Measurements from ENCODE around the gene USP22.

USP22 gene

GRCh38 chr17:21020622-21021021 is 22.2 kb downstream of the USP22 start:
- DNase-seq (ENCODE audit: low read depth in 2 of 2): no peak

DNA sequence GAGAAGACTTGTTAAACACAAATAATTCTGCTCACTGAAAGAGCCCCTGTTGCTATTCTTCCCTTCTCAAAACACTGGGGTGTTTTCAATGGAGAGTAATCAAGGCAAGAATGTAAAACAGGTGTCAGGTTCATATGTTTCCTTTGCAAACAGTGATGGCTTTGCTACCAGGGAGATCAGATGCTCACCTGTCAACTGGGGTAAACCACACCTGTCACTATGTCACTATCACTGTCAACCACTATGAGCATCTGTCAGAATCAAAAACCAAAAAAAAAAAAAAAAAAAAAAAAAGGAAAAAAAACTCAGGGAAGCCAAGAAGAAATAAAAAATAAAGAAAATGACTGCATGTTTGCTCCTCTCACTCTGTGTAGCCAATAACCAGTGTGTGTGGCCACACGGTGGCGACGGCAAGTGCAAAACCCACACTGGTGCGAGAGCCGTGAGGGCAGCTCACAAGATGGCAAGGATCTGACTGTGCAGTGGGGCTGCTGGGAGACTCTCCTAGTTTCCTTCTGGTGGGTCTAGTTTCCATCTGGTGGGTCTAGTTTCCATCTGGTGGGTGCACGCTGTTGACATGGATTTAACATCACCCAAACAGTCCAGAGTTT is 22.7 kb downstream of the USP22 start:
- no peak for DNase-seq (ENCODE audit: low read depth in 2 of 2)

- DNase-seq (ENCODE audit: low read depth in 2 of 2): no peak
Measured at GRCh38 chr17:21018894-21019293, 23.9 kb downstream of the USP22 start.

GRCh38 chr17:21017861-21018260 is 24.9 kb downstream of the USP22 start:
- DNase-seq (ENCODE audit: low read depth in 2 of 2): no peak

DNA sequence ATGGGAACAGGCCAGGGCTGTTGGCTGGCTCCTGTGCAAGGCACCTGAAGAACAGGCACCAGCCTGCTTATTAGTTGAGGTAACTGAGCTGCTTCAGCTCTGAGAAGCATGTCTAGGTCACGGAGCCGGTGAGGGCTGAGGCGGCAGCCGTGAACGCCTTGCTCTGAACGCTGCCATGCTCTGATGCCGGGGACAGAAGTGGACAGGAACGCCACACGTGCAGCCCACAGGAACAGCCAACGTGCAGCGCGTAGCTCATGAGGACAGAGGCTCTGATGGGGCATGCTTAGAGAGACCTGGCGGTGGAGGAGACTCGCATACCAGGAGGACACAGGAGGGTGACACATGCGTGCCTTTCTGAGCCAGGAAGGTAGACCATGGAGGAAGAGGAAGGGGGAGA is 25.6 kb downstream of the USP22 start:
- DNase-seq (ENCODE audit: low read depth in 2 of 2): no peak

GRCh38 chr17:21016826-21017225 is 26.0 kb downstream of the USP22 start:
- no peak for DNase-seq (ENCODE audit: low read depth in 2 of 2)

DNA sequence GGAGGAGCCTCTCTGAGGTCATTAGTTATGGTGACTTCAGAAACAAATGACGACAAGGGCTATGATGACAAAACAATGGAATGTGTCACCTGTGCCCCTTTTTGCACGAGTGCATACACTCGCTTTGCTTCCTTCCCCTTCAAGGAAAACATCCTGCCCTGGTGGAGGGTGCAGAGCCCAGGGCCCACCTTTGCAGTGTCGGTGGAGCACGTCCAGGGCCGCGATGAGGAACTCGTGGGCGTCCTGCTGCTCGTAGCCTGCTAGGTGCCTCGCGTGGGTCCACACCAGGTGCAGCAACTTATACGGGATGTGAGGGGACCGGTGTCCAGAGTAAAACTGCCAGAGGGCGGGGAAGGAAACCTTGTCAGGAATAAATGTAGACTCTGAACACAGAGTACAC is 27.2 kb downstream of the USP22 start:
- no peak for DNase-seq (ENCODE audit: low read depth in 2 of 2)

DNA sequence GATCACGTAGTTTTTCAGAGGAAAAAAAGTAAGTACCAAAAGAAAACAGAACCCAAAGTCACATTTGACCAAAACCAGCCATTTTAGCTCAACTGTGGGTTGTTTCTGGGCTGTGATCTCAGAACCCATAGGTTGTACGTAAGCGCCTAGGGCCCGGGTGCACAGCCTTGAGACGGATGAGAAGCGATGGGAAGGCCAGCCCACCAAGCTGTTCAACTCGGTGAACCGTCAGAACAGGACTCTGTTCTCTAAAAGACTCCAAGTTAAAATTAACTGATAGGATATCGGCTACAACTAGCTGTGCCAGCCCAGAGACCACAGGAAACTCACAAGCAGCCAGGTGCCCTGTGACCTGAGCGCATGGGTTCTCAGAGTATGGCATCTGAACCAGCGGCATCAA is 28.3 kb downstream of the USP22 start:
- DNase-seq (ENCODE audit: low read depth in 2 of 2): no peak

DNA sequence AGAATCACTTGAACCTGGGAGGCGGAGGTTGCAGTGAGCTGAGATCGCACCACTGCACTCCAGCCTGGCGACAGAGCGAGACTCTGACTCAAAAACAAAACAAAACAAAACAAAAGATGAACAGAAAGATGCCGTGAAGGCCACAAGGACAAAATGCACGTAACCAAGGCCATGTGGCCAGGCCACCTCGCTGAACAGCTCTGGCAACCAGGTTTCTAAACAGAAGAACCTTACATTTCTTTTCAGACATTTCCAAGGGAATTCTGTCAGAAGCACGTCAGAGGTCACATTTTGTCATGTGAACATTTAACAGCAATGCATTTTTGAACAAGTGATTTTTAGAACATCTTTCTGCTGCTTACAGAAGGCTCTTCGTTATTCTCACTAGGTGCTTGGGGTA is 28.8 kb downstream of the USP22 start:
- DNase-seq (ENCODE audit: low read depth in 2 of 2): no peak

GRCh38 chr17:21012736-21013135 is 30.1 kb downstream of the USP22 start:
- DNase-seq (ENCODE audit: low read depth in 2 of 2): no peak

DNA sequence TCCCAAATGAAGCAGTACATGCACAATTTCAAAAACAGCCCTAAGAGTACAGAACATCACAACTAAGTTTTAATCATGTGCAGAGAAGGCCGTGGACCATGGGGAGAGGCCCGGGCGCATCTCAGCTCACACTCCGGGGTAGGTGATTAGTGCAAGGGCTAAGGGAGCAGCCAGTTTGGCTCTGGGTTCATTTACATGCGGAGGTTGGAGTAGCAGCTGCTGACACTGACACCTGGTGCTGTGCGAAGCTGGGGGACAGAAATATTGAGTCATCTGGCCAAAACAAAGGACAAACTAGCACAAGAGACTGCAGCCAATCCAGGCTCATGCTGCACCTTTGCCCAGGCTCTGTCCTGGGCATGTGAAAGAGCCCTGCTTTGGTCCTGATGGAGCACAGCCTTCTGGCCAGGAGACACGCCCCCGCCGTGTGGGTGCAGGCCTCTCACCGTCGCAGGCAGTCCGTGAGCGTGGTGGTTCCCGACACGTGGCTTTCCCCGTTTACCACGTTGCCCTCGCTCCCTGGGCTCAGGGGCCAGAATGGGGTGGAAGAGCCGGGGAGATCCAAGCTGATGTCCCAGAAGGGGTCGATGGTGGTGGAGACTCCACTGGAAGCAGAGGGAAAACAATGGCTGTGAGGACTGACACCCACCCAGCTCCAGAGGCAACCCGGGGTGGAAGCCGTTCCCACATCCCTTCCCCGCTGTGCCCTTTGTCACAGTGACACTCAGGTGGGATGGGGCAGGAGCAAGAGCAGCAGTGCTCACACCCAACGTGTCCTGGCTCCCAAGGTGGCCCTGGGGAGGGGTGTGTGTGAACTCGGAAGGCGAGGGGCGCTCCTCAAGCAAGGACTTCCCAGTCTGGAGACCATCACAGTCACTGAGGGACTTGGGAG is 31.9 kb downstream of the USP22 start:
- DNase-seq (ENCODE audit: low read depth in 2 of 2): no peak

GRCh38 chr17:21008992-21009671 is 33.7 kb downstream of the USP22 start:
- DNase-seq (ENCODE audit: low read depth in 2 of 2): no peak

GRCh38 chr17:21008160-21008915 is 34.5 kb downstream of the USP22 start:
- no peak for DNase-seq (ENCODE audit: low read depth in 2 of 2)

- no peak for DNase-seq (ENCODE audit: low read depth in 2 of 2)
Measured at GRCh38 chr17:21007646-21008045, 35.2 kb downstream of the USP22 start.

GRCh38 chr17:21005803-21006202 is 37.0 kb downstream of the USP22 start:
- no peak for DNase-seq (ENCODE audit: low read depth in 2 of 2)

GRCh38 chr17:21005367-21005766 is 37.4 kb downstream of the USP22 start:
- no peak for DNase-seq (ENCODE audit: low read depth in 2 of 2)

DNA sequence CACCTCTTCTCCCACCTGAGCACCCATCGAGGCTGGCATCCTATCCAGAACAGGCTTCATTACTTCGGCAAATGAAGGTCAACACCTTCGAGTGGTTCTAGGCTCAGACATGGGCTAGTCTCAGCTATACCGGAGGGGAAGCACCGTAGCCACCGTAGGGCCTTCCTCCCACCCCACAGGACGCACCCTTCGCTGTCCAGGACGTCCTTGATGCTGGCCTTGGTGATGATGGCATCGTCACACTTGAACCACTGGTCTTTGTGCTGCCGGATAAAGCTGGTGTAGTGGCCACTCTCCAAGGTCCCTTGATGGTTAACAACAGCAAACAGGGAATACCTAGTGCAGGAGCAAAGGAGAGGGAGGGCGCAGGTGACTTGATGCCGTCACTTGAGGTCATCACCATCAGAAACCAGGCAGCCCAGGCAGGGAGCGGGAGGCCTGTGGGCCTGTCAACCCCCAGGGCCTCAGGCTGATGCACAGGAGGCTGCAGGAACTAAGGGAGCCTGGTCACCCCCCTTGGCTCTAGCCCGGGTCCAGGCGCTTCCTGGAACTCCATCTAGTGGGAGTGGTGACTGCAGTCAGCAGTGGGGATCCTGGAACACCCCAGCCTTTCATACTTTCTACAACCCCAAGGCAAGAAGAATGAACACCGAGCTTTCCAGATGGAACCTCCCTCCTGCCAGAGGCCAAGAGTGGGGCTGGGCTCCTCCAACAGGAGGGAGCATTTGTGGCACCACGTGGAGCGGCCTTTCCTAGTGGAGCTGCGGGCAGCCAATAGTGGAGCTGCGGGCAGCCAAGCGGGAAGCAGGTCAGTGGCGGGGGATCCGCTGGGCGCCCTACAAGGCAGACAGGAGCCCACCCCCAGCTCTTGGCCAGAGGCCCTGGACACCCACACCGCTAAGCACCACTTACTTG is 38.5 kb downstream of the USP22 start:
- no peak for DNase-seq (ENCODE audit: low read depth in 2 of 2)

GRCh38 chr17:21003007-21003621 is 39.7 kb downstream of the USP22 start:
- no peak for DNase-seq (ENCODE audit: low read depth in 2 of 2)

GRCh38 chr17:21002309-21003006 is 40.4 kb downstream of the USP22 start:
- DNase-seq (ENCODE audit: low read depth in 2 of 2): no peak

- no peak for DNase-seq (ENCODE audit: low read depth in 2 of 2)
Measured at GRCh38 chr17:21001813-21002221, 41.0 kb downstream of the USP22 start.

Data from stimulated activated CD8-positive, alpha-beta memory T cell treated with anti-CD3 and anti-CD28 coated beads, Interleukin-2, amount 100 ng/mL, for 48 hours (primary cell).